SK-N-SH (cell line): ENCODE data around the gene TTYH3.

Source experiments
- SMC3 ChIP-seq: IDR thresholded peaks from 2 replicates; pipeline ENCODE4 v1.6.1; 2012; ENCODE audit warnings: low read depth, low read length, improper control_type of control experiment
- TF ChIP-seq, protein P1 (sequence below): fragments of 200-600 bp; sonication (generic); IDR thresholded peaks from 2 replicates; pipeline ENCODE4 v1.6.1; 2017; ENCODE audit warnings: antibody characterized with exemption, mild to moderate bottlenecking, moderate library complexity

DNA sequence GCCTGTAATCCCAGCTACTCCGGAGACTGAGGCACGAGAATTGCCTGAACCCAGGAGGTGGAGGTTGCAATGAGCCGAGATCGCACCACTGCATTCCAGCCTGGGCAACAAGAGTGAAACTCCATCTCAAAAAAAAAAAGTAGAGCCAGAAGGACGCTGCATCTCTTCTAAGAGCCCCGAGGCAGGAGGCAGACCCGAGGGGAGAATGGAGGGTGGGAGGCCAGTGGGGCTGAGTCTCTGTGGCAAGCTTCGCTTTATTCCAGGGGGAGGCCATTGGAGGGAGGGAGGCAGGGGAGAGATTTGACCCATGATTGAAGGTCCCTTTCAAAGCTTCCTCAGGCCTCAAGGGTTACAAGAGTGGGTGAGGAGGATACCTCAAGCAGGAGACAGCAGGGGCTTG is 18.7 kb downstream of the TTYH3 start:
- no peak for TF ChIP-seq SMC3
- TF ChIP-seq, protein P1, sequence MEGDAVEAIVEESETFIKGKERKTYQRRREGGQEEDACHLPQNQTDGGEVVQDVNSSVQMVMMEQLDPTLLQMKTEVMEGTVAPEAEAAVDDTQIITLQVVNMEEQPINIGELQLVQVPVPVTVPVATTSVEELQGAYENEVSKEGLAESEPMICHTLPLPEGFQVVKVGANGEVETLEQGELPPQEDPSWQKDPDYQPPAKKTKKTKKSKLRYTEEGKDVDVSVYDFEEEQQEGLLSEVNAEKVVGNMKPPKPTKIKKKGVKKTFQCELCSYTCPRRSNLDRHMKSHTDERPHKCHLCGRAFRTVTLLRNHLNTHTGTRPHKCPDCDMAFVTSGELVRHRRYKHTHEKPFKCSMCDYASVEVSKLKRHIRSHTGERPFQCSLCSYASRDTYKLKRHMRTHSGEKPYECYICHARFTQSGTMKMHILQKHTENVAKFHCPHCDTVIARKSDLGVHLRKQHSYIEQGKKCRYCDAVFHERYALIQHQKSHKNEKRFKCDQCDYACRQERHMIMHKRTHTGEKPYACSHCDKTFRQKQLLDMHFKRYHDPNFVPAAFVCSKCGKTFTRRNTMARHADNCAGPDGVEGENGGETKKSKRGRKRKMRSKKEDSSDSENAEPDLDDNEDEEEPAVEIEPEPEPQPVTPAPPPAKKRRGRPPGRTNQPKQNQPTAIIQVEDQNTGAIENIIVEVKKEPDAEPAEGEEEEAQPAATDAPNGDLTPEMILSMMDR, result no peak
